Inflammatory macrophage (primary cell): Measurements from ENCODE around the gene RASGRF2.
"Not testable (repeated sequence)": the region's sequence is repeated elsewhere in the genome, so short reads cannot be mapped to it uniquely, and the experiment has no call there.

Experiments used
- DNase-seq, 2 donors: peaks; one replicate each; pipeline ENCODE4 v3.0.0-alpha.2; 2020 to 2022

Gene RASGRF2

DNA sequence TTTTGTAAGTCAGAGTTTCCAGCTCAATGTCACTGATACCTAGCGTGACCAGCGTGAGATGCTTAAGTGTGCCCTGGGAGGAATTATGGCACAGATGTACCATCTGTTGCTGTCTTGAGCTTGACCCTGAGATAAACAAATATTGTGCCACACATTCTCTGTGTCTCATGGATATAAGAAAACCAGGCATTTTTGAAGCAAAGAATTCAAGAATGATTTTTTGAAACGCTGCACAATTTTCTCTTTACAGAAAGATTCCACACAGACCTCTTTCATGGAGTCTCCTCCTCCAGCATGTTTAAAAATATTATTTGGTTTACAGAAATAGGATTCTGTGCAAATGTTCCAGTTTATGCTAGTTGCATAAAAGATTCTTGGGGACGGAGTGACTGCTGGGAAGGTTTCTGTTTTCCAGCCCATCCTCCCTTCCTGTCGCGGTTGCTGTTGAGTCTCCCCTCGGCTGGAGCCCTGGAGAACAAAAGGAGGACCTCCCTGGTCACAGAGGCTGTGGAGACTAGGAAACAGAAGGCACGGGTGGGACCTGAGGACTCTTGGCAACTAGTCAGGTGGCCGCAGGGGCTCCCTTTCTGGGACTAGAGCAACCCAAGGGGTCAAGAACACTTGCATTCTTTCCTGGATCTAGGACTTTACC lies 120.8 kb downstream of the RASGRF2 start:
- no peak for DNase-seq

GRCh38 chr5:81081461-81081835 lies 121.3 kb downstream of the RASGRF2 start:
- DNase-seq, result no peak

DNA sequence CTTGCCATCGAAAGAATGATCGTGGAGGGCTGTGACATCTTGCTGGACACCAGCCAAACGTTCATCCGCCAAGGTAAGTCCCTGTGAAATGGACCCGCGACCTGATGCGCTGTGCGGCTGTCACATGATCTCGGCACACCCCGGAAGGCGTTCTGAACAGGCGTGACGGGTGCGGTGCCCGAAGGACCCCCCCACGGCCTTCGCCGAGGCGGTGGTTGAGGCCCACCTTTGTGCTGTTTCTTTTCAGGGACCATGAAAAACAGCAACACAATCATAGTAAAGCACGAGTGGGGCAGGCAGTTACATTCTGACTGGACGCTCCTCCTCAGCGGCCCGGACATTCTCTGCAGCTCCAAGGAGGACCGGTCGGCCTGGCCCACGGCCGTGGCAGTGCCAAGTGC lies 126.7 kb downstream of the RASGRF2 start:
- DNase-seq, result no peak

DNA sequence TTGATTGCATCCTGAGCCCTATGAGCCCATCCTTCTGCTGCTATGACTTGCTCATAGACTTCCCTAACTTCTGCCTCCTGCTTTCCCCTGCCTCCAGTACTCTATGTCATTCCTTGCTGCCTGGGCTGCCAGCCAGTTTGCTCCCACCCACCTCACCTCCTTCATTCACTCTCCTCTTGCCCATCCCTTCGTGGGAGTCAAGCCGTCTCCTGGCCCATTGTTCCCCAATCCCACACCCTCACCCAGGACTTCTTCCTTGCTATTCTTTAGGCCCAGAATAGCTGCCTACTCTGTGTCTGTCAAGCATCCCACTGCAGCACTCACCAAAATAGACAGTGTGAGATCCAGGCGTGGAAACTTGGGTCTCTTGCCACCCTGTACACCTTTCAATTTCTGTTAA lies 131.0 kb downstream of the RASGRF2 start:
- no peak for DNase-seq

DNA sequence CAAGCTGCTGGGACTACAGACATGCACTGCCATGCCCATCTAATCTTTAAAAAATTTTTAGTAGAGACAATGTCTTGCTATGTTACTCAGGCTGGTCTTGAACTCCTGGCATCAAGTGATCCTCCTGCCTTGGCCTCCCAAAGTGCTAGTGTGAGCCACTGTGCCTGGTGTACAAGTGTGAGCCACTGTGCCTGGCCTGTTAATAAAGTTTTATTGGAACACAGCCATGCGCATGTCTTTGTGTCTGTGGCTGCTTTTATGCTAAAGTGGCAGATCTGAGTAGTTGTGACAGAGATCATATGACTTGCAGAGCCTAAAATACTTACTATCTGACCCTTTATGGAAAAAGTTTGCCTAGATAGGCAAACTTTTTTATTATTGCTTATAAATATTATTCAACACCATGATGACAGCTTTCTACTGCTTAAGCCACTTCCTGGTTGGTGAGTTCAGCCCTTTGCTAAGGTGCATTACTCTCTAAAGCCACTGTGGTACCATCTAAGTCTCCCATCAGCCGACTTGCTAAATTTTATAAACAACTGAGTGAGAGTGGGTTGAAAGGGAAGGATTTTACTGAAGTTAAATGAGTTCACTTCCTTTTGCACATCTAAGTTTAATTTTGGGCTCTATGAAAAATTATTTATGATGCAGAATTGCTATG lies 133.5 kb downstream of the RASGRF2 start:
- no peak for DNase-seq

- no peak for DNase-seq
Measured at GRCh38 chr5:81095835-81096234, 135.7 kb downstream of the RASGRF2 start.

- no peak for DNase-seq
Measured at GRCh38 chr5:81097713-81098112, 137.6 kb downstream of the RASGRF2 start.

- no peak for DNase-seq
Measured at GRCh38 chr5:81105261-81105877, 145.2 kb downstream of the RASGRF2 start.

- no peak for DNase-seq
Measured at GRCh38 chr5:81115261-81115660, 155.1 kb downstream of the RASGRF2 start.

- DNase-seq, result no peak
Measured at GRCh38 chr5:81117566-81117965, 157.4 kb downstream of the RASGRF2 start.

GRCh38 chr5:81121273-81121672 lies 161.1 kb downstream of the RASGRF2 start:
- no peak for DNase-seq

- DNase-seq, result no peak
Measured at GRCh38 chr5:81121836-81122630, 161.9 kb downstream of the RASGRF2 start.

GRCh38 chr5:81124689-81125088 lies 164.5 kb downstream of the RASGRF2 start:
- DNase-seq, result not testable (repeated sequence)

DNA sequence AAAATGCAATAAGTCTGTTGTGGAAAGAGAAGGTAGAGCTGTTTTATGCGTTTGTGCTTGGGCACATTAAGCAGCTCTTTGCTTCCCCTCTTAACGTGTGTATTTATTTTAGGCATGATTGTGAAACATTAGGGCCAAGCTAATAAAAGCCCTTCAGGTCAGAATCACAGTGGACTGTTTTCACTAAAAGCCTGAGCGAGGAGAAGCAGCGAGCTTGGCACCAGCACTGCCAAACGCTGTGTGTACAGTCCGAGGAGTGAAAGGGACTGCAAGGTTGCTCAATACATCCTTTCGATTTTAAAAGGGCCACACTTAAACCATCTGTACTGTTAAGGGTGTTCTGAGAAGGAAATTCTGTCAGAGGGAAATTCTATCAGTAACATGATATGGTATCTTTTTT lies 165.8 kb downstream of the RASGRF2 start:
- peak in 1 of 2 donors; percentile 1 for DNase-seq

GRCh38 chr5:81128416-81128815 lies 168.3 kb downstream of the RASGRF2 start:
- DNase-seq, result no peak

DNA sequence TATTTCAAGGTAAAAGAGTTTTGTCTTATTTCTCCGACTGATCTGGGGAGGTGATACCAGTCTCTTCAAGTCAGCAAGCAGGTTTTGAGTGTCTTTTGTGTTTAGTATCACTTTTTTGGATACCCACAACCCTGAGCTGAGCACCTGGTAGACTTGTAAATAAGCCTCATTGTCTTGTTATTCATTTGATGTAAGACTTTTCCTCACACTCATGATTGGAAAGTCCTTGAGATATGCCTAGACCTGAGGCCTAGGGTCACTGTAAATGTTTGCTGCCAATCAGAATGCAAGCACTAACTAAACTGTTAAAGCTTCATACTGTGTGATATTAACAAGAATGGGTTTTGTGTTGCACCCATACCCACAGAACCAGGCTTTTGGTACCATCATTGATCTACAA lies 172.2 kb downstream of the RASGRF2 start:
- no peak for DNase-seq

DNA sequence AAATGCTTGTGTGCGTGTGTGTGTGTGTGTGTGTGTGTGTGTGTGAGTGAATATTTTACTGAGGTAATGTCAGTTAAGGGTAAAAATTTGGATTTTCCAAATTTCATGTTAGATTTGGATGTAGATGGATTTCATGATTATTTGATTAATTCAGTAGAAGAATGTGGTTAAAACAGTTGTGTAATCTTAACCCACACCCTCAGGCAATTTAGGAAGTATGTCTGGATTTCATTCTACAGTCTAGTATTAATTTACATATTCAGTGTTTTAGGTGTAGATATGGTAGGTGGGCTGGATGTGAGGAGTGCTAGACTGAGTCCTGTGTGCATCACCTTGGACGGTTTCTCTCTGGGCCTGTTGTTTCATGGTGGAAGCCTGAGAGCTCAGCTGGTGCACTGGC lies 173.9 kb downstream of the RASGRF2 start:
- DNase-seq, result no peak

DNA sequence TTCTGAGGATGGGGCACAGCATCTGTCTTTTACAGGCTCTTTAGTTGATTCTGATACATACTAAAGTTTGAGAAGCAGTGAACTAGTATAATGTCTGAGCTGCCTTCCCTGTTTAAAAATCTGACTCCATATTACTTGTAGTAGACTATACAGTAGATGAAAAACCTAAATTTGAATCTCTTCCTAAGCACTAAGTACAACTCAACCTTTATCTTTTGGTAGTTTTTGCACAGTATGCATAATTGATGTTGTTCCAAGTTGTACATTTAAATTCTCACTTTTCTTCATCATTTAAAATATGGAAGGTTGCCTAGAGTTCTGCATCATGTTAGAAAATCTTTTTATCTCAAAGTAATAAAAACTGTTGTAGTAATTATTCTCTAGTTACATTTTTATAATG lies 174.4 kb downstream of the RASGRF2 start:
- no peak for DNase-seq

DNA sequence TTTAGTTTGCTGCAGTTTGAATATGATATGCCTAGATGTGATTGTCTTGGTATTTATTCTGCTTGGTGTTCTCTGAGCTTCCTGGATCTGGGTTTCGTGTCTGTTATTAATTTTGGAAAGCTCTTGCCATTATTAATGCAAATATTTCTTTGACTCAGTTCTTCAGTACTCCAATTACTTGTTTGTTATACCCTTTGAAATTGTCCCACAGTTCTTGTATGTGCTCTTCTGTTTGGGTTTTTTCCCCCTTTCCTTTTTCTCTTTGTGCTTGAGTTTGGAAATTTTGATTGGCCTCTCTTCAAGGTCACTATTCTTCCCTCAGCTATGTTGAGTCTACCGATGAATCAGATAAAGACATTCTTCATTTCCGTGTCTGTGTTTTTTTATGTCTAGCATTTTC lies 176.4 kb downstream of the RASGRF2 start:
- no peak for DNase-seq

DNA sequence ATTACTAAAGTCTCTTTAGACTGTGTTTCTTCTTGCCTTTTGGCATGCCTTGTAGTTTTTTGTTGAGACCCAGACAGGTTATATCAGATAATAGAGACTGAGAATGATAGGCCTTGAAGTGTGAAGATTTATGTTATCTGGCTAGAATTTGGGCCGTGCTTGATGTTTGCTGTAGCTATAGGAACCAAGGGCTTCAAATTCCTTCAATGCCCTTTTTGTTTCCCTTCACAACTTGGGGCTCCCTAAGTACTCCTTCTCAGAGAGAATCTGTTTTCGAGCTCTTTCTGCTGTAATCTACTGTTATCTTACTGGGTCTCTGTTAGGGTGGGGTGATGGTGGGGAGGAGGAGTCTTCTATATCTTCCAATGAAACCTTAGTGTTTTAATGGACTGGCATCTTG lies 177.7 kb downstream of the RASGRF2 start:
- DNase-seq, result no peak

GRCh38 chr5:81140441-81140840 lies 180.3 kb downstream of the RASGRF2 start:
- DNase-seq, result no peak

DNA sequence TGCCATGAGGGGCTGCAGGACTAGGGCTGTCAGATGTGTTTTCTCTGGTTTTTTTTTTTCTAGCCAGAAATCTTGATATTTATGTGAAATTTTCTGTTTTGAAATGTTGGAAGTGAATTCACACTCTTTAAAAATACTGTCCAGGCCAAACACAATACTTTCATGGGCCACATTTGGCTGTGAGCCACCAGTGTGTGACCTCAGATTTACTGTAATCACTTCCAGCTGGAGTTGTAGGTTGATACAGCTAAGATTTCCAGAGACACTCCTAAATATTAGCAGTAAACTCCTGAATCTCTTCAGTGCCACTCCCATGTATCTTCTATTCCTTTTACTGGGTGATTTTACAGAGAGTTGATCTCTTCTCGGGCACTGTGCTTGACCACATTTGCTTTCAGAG lies 180.8 kb downstream of the RASGRF2 start:
- no peak for DNase-seq

DNA sequence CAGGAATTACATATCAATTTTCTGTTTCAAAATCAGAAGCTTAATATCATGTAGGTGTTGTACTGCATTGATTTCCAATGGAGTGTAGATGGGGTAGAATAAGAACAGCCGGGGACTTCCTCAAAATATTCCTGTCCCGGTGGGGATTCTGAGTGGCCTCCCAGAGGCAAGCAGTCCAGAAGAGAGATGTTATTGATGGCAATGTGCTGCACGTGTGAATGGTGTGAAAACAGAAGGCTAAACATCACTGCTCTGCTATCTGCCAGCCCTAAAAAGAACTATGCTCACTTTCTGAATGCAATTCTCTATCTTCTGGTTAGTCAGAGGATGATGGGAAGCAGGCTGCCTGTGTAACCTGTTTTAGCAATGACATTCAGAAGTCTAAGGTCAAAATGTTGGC lies 181.9 kb downstream of the RASGRF2 start:
- DNase-seq, result no peak
